HL-60 (cell line): Measurements from ENCODE around the gene DNAJB12.
"Not testable (repeated sequence)": the region's sequence is repeated elsewhere in the genome, so short reads cannot be mapped to it uniquely, and the experiment has no call there.

Source experiments
- DNase-seq, 2 experiments: peaks; one replicate each; pipeline ENCODE4 v3.0.0-alpha.2; 2010 to 2020; ENCODE audit warnings: low read depth in 1 of 2, low spot score in 1 of 2
- H3K27ac ChIP-seq: fragments of 250-450 bp; sonication (Bioruptor Pico); replicated peaks from 2 replicates; pipeline ENCODE4 v1.5.1; 2020; ENCODE audit warnings: mild to moderate bottlenecking, moderate library complexity
- H3K27me3 ChIP-seq: fragments of 250-450 bp; sonication (Bioruptor Pico); 2 replicates; pipeline ENCODE4 v1.5.1; 2021; ENCODE audit warnings: mild to moderate bottlenecking, moderate library complexity; ENCODE audit not compliant: insufficient read depth, poor library complexity, severe bottlenecking
- H3K4me3 ChIP-seq: replicated peaks from 2 replicates; pipeline ENCODE4 v1.5.1; 2011; ENCODE audit warnings: mild to moderate bottlenecking, control low read depth, low read length; ENCODE audit not compliant: insufficient read depth
- GABPA ChIP-seq: IDR thresholded peaks from 2 replicates; pipeline ENCODE4 v1.6.1; 2012; ENCODE audit warnings: low read depth
- POLR2AphosphoS5 ChIP-seq: IDR thresholded peaks from 2 replicates; pipeline ENCODE4 v1.6.1; 2012; ENCODE audit warnings: low read depth
- SPI1 ChIP-seq: IDR thresholded peaks from 2 replicates; pipeline ENCODE4 v1.6.1; 2012; ENCODE audit warnings: low read depth, mild to moderate bottlenecking, borderline replicate concordance
- long read RNA-seq: library from polyadenylated mRNA; unstranded; transcript quantifications from one replicate; pipeline ENCODE4 v2.0.0, GENCODE V29; 2020
- TF ChIP-seq, protein P1 (sequence below): IDR thresholded peaks from 2 replicates; pipeline ENCODE4 v1.6.1; 2012; ENCODE audit warnings: low read depth; ENCODE audit not compliant: insufficient replicate concordance
- TF ChIP-seq, protein P2 (sequence below): IDR thresholded peaks from one replicate; pipeline ENCODE4 v1.5.1; 2011; ENCODE audit warnings: low read length, control low read depth, inconsistent platforms; ENCODE audit not compliant: insufficient read depth

DNAJB12 gene
- long read RNA-seq, full-length matches to known transcripts: 102 of 166 reads
- long read RNA-seq, partial matches to known transcripts: 10 of 166 reads
- long read RNA-seq, other reads (novel, unspliced or antisense): 54 of 166 reads

DNA sequence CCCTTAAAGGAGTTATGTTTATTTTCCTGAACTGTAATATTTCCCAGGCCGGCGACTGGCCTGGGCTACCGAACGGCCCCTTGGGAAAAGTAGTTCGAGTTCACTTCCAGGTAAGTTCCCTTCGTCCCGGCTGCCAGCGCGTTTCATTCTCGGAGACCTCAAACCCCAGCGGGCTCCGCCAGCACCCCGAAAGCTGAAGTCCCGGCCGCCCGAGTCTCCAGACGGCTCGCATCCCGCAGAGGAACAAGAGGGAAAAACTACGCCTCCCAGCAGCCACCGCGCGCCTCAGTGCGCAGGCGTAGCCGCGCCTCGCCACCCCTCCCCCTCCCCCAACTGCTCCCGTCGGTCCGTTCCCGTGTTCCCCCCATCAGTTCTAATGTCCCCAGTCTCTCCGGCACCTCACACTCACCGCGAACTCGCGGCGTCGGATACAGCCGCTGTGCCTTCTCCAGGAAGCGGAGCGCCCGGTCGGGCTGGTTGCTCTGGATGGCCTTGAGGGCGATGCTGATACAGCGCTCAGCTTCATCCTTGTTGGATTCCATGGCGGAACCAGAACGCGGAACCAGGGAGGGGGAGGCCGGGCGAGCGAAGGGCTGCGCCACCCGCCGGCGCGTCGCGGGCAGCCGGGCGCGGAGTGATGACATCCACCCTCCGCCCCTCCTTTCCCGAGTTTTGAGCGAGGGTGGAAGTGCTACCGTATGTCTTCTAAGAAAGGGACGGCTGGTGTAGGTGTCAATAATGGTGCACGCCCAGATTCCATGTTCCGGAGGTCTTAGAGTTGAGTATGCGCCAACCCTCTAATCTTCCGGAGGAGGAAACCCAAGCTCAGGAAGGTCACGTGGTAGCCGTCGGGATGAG, at the start of gene DNAJB12:
Gene DNAJB12 (minus strand): TSS at position 564 of the 858 bp plus-strand sequence. CDS start 22 bp downstream, at position 542.
- Histone ChIP-seq H3K4me3 (peak within 1 kb of the TSS; percentile 79), H3K27me3 (no peaks in the 10 kb centered on the region), H3K27ac (peak within 1 kb of the TSS; percentile 99)
- DNase-seq: peak; percentile 93 to 95
- TF ChIP-seq POLR2AphosphoS5 (peak; percentile 91), GABPA (peak; percentile 81), SPI1 (peak; percentile 15; the same call in 1 of the 2 replicates)
- TF ChIP-seq, protein P1, sequence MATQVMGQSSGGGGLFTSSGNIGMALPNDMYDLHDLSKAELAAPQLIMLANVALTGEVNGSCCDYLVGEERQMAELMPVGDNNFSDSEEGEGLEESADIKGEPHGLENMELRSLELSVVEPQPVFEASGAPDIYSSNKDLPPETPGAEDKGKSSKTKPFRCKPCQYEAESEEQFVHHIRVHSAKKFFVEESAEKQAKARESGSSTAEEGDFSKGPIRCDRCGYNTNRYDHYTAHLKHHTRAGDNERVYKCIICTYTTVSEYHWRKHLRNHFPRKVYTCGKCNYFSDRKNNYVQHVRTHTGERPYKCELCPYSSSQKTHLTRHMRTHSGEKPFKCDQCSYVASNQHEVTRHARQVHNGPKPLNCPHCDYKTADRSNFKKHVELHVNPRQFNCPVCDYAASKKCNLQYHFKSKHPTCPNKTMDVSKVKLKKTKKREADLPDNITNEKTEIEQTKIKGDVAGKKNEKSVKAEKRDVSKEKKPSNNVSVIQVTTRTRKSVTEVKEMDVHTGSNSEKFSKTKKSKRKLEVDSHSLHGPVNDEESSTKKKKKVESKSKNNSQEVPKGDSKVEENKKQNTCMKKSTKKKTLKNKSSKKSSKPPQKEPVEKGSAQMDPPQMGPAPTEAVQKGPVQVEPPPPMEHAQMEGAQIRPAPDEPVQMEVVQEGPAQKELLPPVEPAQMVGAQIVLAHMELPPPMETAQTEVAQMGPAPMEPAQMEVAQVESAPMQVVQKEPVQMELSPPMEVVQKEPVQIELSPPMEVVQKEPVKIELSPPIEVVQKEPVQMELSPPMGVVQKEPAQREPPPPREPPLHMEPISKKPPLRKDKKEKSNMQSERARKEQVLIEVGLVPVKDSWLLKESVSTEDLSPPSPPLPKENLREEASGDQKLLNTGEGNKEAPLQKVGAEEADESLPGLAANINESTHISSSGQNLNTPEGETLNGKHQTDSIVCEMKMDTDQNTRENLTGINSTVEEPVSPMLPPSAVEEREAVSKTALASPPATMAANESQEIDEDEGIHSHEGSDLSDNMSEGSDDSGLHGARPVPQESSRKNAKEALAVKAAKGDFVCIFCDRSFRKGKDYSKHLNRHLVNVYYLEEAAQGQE: peak; percentile 69
- TF ChIP-seq, protein P2, sequence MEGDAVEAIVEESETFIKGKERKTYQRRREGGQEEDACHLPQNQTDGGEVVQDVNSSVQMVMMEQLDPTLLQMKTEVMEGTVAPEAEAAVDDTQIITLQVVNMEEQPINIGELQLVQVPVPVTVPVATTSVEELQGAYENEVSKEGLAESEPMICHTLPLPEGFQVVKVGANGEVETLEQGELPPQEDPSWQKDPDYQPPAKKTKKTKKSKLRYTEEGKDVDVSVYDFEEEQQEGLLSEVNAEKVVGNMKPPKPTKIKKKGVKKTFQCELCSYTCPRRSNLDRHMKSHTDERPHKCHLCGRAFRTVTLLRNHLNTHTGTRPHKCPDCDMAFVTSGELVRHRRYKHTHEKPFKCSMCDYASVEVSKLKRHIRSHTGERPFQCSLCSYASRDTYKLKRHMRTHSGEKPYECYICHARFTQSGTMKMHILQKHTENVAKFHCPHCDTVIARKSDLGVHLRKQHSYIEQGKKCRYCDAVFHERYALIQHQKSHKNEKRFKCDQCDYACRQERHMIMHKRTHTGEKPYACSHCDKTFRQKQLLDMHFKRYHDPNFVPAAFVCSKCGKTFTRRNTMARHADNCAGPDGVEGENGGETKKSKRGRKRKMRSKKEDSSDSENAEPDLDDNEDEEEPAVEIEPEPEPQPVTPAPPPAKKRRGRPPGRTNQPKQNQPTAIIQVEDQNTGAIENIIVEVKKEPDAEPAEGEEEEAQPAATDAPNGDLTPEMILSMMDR: no peak

DNA sequence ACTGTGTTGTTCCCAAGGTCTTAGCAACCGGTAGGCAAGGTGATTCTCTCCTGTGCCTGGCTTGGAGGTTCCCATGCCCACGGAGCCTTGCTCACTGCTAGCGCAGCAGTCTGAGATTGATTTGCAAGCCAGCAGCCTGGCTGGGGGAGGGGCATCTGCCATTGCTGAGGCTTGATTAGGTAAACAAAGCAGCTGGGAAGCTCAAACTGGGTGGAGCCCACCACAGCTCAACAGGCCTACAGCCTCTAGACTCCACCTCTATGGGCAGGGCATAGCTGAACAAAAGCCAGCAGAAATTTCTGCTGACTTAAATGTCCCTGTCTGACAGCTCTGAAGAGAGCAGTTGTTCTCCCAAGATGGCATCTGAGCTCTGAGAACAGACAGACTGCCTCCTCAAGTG, 40.9 kb upstream of the DNAJB12 start:
- H3K4me3 ChIP-seq, H3K27me3 ChIP-seq, DNase-seq, H3K27ac ChIP-seq: not testable (repeated sequence)

DNA sequence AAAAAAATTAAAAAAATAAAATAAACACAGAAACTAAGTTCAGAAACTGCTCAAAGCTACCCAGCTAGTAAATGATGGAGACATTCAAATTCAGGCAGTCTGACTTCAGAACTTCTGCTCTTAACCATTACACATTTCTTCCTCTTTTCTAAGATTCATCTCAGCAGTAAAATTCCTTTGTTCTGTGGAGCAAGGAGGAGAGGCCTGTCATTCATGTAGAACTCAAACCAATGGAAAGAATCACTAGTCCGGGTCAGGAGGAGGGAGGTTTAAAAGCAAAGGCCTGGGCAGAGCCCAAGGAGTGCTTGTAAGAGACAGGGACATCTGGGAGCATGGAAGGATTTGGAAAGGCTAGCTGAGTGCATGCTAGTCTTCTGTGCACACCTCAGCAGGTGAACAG, 37.9 kb upstream of the DNAJB12 start:
- no peak for DNase-seq
- no peaks in the 10 kb centered on the region for H3K27me3 ChIP-seq
- TF ChIP-seq, protein P1: no peak
- TF ChIP-seq, protein P2: no peak
- no peak for TF ChIP-seq POLR2AphosphoS5
- TF ChIP-seq GABPA: no peak
- TF ChIP-seq SPI1: no peak
- H3K27ac ChIP-seq: no peak overlapping the region
- H3K4me3 ChIP-seq: no peak overlapping the region

DNA sequence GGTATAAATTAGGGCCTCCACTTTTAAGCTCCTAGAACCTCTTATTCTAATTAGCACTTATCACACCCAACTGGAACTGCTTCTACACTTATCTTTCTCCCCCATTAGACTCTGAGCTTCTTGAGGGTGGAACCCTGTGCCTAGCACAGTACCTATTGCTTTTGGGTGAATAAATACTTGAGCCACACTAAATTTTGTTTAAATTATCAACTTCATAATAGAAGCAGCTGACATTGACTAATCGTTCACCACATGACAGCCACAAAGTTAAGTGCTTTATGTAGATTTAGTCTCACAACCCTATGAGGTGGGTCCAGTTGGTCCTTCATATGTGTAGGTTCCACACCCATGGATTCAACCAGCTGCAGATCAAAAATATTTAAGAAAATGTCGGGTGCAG, 36.0 kb upstream of the DNAJB12 start:
- H3K27ac ChIP-seq: no peak overlapping the region
- DNase-seq: no peak
- TF ChIP-seq POLR2AphosphoS5 (no peak), SPI1 (no peak), GABPA (no peak)
- TF ChIP-seq, protein P2: no peak
- TF ChIP-seq, protein P1: no peak
- H3K4me3 ChIP-seq: no peak overlapping the region
- H3K27me3 ChIP-seq: no peaks in the 10 kb centered on the region
